GM19328 (cell line): ENCODE data around the gene PTTG2.
"Not testable (repeated sequence)": the region's sequence is repeated elsewhere in the genome, so short reads cannot be mapped to it uniquely, and the experiment has no call there.

Experiments
- ATAC-seq: cut with Tn5 transposase; IDR thresholded peaks from one replicate; pipeline ENCODE4 v1.9.1; 2021; ENCODE audit warnings: mild to moderate bottlenecking, moderate library complexity; ENCODE audit not compliant: unreplicated experiment

Gene PTTG2

GRCh38 chr4:37953620-37954293 is 6.4 kb upstream of the PTTG2 start:
- no peak for ATAC-seq

- ATAC-seq, result no peak
Measured at GRCh38 chr4:37956941-37957340, 3.3 kb upstream of the PTTG2 start.

- no peak for ATAC-seq
Measured at GRCh38 chr4:37958932-37959331, 1.3 kb upstream of the PTTG2 start.

GRCh38 chr4:37960679-37961450 is 667 bp downstream of the PTTG2 start:
- no peak for ATAC-seq

- no peak for ATAC-seq
Measured at GRCh38 chr4:37964734-37965457, 4.7 kb downstream of the PTTG2 start.

- no peak for ATAC-seq
Measured at GRCh38 chr4:37966044-37966443, 5.8 kb downstream of the PTTG2 start.

- ATAC-seq, result no peak
Measured at GRCh38 chr4:37967736-37968135, 7.5 kb downstream of the PTTG2 start.

GRCh38 chr4:37968747-37969146 is 8.5 kb downstream of the PTTG2 start:
- no peak for ATAC-seq

- ATAC-seq, result no peak
Measured at GRCh38 chr4:37970702-37971101, 10.5 kb downstream of the PTTG2 start.

- no peak for ATAC-seq
Measured at GRCh38 chr4:37971202-37971601, 11.0 kb downstream of the PTTG2 start.

GRCh38 chr4:37973441-37973840 is 13.2 kb downstream of the PTTG2 start:
- ATAC-seq, result no peak

- ATAC-seq, result not testable (repeated sequence)
Measured at GRCh38 chr4:37975321-37975822, 15.2 kb downstream of the PTTG2 start.

- ATAC-seq, result no peak
Measured at GRCh38 chr4:37976507-37976906, 16.3 kb downstream of the PTTG2 start.

GRCh38 chr4:37976991-37977470 is 16.8 kb downstream of the PTTG2 start:
- ATAC-seq, result peak; percentile 79

GRCh38 chr4:37977471-37978247 is 17.5 kb downstream of the PTTG2 start:
- ATAC-seq, result peak; percentile 59

GRCh38 chr4:37978248-37978924 is 18.2 kb downstream of the PTTG2 start:
- peak; percentile 3 for ATAC-seq

- no peak for ATAC-seq
Measured at GRCh38 chr4:37980246-37980645, 20.0 kb downstream of the PTTG2 start.

- ATAC-seq, result no peak
Measured at GRCh38 chr4:37981425-37981824, 21.2 kb downstream of the PTTG2 start.

- ATAC-seq, result no peak
Measured at GRCh38 chr4:37981844-37982720, 21.9 kb downstream of the PTTG2 start.
